B cell (primary cell): ENCODE measurements around the gene MACO1. TPM values are rescaled to one million over a fixed set of nuclear protein-coding genes. Genes with fewer than 3 reads are reported as not detected.

Experiments
- ATAC-seq: fragments of 200-7000 bp; cut with Tn5 transposase; one replicate; pipeline ENCODE4 v1.10.0; 2021; ENCODE audit warnings: low read depth, mild to moderate bottlenecking, moderate number of reproducible peaks, moderate library complexity
- CTCF ChIA-PET: fragments of 350-600 bp; sonication (Branson Sonifier 250); formaldehyde crosslinking; loops from one replicate; lab custom pipeline; 2021; ENCODE audit warnings: antibody characterized with exemption, inconsistent platforms; lab: Charles Lee
- POLR2A ChIA-PET: fragments of 350-600 bp; sonication (Branson Sonifier 250); formaldehyde crosslinking; loops from one replicate; lab custom pipeline; 2021; ENCODE audit warnings: antibody characterized with exemption; lab: Charles Lee
- DNase-seq: peaks from one replicate; pipeline ENCODE4 v3.0.0; 2013
- H2AFZ ChIP-seq: 2 replicates; pipeline ENCODE4 v1.6.1; 2012; ENCODE audit warnings: mild to moderate bottlenecking, low read depth, low read length; ENCODE audit not compliant: insufficient read depth, poor library complexity, severe bottlenecking
- H3K27ac ChIP-seq, 2 donors: 1 replicate in 1 of 2; 2 replicates in 1 of 2; pipeline ENCODE4 v1.5.1; 2012 to 2013; ENCODE audit warnings: low read length in 2 of 2, mild to moderate bottlenecking in 2 of 2, moderate library complexity in 1 of 2
- H3K27me3 ChIP-seq, 4 experiments: fragments of 200-600 bp in 1 of 4; sonication (generic) in 1 of 4; replicated peaks in 1 of 4; 1 replicate in 2 of 4; 2 replicates in 2 of 4; pipeline versions ENCODE4 v1.6.1 to v1.7.0; 2013 to 2016; ENCODE audit warnings: low read length in 3 of 4, mild to moderate bottlenecking in 2 of 4, mixed read lengths in 1 of 4, moderate library complexity in 1 of 4; ENCODE audit not compliant: insufficient read depth in 4 of 4, control insufficient read depth in 3 of 4; ENCODE audit errors: control extremely low read depth in 1 of 4
- H3K36me3 ChIP-seq, 2 experiments: replicated peaks in 1 of 2; 1 replicate in 1 of 2; 2 replicates in 1 of 2; pipeline versions ENCODE4 v1.6.1 to v1.7.1; 2013; ENCODE audit warnings: low read length in 1 of 2; ENCODE audit not compliant: insufficient read depth in 2 of 2, control insufficient read depth in 1 of 2; ENCODE audit errors: control extremely low read depth in 1 of 2, extremely low read depth in 1 of 2
- H3K4me1 ChIP-seq, 2 donors: fragments of 200-600 bp in 1 of 2; sonication (generic) in 1 of 2; 1 replicate in 1 of 2; 2 replicates in 1 of 2; pipeline versions ENCODE4 v1.5.1 to v1.6.1; 2013 to 2017; ENCODE audit warnings: low read length in 2 of 2; ENCODE audit not compliant: control insufficient read depth in 2 of 2, insufficient read depth in 2 of 2
- H3K4me2 ChIP-seq: replicated peaks from 2 replicates; pipeline ENCODE3; 2012; ENCODE audit warnings: mild to moderate bottlenecking, low read depth, low read length; ENCODE audit not compliant: poor library complexity, severe bottlenecking
- H3K4me3 ChIP-seq, 5 experiments: fragments of 200-600 bp in 1 of 5; sonication (generic) in 1 of 5; 1 replicate in 3 of 5; 2 replicates in 2 of 5; pipeline versions ENCODE4 v1.5.1 to v1.7.0; 2011 to 2016; ENCODE audit warnings: low read length in 4 of 5, mild to moderate bottlenecking in 4 of 5, low read depth in 2 of 5, control low read depth in 1 of 5, moderate library complexity in 1 of 5; ENCODE audit not compliant: insufficient read depth in 1 of 5; ENCODE audit errors: control extremely low read depth in 1 of 5, extremely low read depth in 1 of 5
- H3K79me2 ChIP-seq: fragments of 200-600 bp; sonication (generic); one replicate; pipeline ENCODE4 v1.6.0; 2016; ENCODE audit warnings: low read length; ENCODE audit not compliant: control insufficient read depth, insufficient read depth
- H3K9ac ChIP-seq: fragments of 200-600 bp; sonication (generic); 2 replicates; pipeline ENCODE4 v1.6.1; 2017; ENCODE audit warnings: mild to moderate bottlenecking, low read length, moderate library complexity
- H3K9me3 ChIP-seq, 3 donors: one replicate each; pipeline versions ENCODE4 v1.6.1 to v1.7.1; 2013; ENCODE audit warnings: low read length in 2 of 3; ENCODE audit not compliant: control insufficient read depth in 2 of 3, insufficient read depth in 1 of 3; ENCODE audit errors: control extremely low read depth in 1 of 3
- H4K20me1 ChIP-seq: 2 replicates; pipeline ENCODE4 v1.6.0; 2012; ENCODE audit warnings: mild to moderate bottlenecking, low read length; ENCODE audit not compliant: insufficient read depth, control insufficient read depth, poor library complexity, severe bottlenecking
- H3K27ac Mint-ChIP-seq: one replicate; pipeline ENCODE4 v1.8.0; 2021; ENCODE audit warnings: mixed read lengths
- H3K27me3 Mint-ChIP-seq: one replicate; pipeline ENCODE4 v1.8.0; 2021; ENCODE audit warnings: mixed read lengths
- H3K4me1 Mint-ChIP-seq: one replicate; pipeline ENCODE4 v1.8.0; 2021; ENCODE audit warnings: mixed read lengths
- H3K4me3 Mint-ChIP-seq: one replicate; pipeline ENCODE4 v1.8.0; 2021; ENCODE audit warnings: mixed read lengths
- H3K9me3 Mint-ChIP-seq: one replicate; pipeline ENCODE4 v1.8.0; 2022; ENCODE audit warnings: mixed read lengths; ENCODE audit not compliant: insufficient read depth
- EZH2 ChIP-seq: IDR thresholded peaks from 2 replicates; pipeline ENCODE4 v1.6.1; 2012; ENCODE audit warnings: borderline replicate concordance, low read depth, mild to moderate bottlenecking, moderate library complexity, low read length; ENCODE audit not compliant: insufficient read depth, poor library complexity, severe bottlenecking
- WGBS: methylation state at CpG from one replicate; pipeline ENCODE4 v1.1.5; 2013; ENCODE audit warnings: missing lambda C conversion rate; ENCODE audit not compliant: insufficient coverage; 5-methylcytosine and 5-hydroxymethylcytosine counted together
- intact Hi-C: fragments of 100-400 bp; cut with micrococcal nuclease; formaldehyde crosslinking; loops from one replicate; pipeline ENCODE4 v1.10.0; 2022
- polyA plus RNA-seq: library from polyadenylated mRNA; depleted of rRNA; stranded (reverse); fragments of >200 nt; gene quantifications from 2 replicates; pipeline ENCODE4 v1.2.3, GENCODE V29; 2012
- total RNA-seq, 2 donors: library from RNA; stranded (reverse); fragments of 120-200 nt in 1 of 2; gene quantifications; 1 replicate in 1 of 2; 2 replicates in 1 of 2; pipeline versions ENCODE4 v1.2.3 to v1.2.4, GENCODE V29; 2013 to 2022
- TF ChIP-seq, protein P1 (sequence below): fragments of 200-600 bp; IDR thresholded peaks from one replicate; pipeline ENCODE4 v1.8.0; 2022; ENCODE audit warnings: antibody characterized with exemption, mild to moderate bottlenecking

MACO1 gene
- total and polyA plus RNA-seq, 2 donors (not counting 1 experiment from before 2014, with no cell fraction given), result 4.9 to 21.2 TPM

DNA sequence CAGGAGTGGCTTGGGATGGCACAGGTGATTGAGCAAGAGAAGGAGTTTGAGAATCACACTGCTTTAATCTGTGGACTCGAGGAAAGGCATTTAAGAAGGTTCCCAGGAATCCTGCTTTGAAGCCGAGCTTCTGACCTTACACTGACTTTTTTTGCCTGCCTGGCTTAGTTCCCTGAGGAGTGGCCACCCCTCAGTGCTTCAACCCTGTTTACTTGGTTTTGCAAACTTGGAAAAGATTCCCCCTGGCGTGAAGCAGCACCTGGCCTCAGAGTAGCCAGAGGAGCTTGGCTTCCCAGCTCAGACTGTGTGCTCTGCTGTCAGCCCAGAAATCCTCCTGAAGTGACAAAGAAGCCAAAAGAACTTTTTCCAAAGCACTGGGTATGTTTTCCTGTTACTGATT is 64.3 kb downstream of the MACO1 start:
- no peak overlapping the region for H3K27ac Mint-ChIP-seq
- ATAC-seq, result no peak

DNA sequence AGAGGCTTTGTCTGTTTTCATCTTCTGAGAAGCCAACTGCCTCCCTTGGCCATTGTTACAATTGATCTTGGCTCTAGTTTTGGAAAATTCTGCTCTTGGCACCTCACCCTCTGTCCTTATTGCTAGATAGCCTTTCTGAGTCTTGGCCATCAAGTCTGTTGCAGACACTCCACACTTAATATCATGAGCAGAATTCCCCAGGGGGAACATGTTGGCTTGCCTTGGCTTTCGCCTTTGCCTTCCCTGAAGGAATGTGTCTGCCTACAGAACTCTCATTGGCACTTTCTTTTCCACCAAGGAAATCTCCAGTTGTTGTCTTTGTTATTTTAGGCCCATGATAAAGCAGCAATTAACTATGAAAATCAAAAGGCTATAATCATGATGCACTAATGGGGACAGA is 70.0 kb downstream of the MACO1 start:
- Histone ChIP-seq H2AFZ (no peak overlapping the region), H3K9me3 (no peaks in the 10 kb centered on the region), H3K36me3 (peaks cover 13 to 28% of the 10 kb centered on the region in 2 experiments), H3K4me2 (no peak overlapping the region), H3K9ac (no peak overlapping the region), H3K27me3 (no peaks in the 10 kb centered on the region), H3K27ac (no peak overlapping the region), H3K4me3 (no peak overlapping the region), H3K79me2 (no peaks in the 10 kb centered on the region), H3K4me1 (peaks cover 6 to 10% of the 10 kb centered on the region in 2 donors), H4K20me1 (no peaks in the 10 kb centered on the region)
- Mint-ChIP-seq H3K27me3 (no peaks in the 10 kb centered on the region), H3K4me3 (no peak overlapping the region), H3K27ac (no peak overlapping the region), H3K4me1 (peaks cover 7% of the 10 kb centered on the region), H3K9me3 (no peaks in the 10 kb centered on the region)
- POLR2A ChIA-PET, result no interaction called here
- ATAC-seq, result no peak
- no CpG with 5 or more reads among the region's 1 CpG for WGBS
- no peak for DNase-seq
- intact Hi-C loops, result loop anchor here (5.0 kb wide), 1 partner anchor 297 kb away; no protein-coding TSS in a partner anchor
- CTCF ChIA-PET, result no interaction called here
- TF ChIP-seq, protein P1, sequence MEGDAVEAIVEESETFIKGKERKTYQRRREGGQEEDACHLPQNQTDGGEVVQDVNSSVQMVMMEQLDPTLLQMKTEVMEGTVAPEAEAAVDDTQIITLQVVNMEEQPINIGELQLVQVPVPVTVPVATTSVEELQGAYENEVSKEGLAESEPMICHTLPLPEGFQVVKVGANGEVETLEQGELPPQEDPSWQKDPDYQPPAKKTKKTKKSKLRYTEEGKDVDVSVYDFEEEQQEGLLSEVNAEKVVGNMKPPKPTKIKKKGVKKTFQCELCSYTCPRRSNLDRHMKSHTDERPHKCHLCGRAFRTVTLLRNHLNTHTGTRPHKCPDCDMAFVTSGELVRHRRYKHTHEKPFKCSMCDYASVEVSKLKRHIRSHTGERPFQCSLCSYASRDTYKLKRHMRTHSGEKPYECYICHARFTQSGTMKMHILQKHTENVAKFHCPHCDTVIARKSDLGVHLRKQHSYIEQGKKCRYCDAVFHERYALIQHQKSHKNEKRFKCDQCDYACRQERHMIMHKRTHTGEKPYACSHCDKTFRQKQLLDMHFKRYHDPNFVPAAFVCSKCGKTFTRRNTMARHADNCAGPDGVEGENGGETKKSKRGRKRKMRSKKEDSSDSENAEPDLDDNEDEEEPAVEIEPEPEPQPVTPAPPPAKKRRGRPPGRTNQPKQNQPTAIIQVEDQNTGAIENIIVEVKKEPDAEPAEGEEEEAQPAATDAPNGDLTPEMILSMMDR, result no peak
- TF ChIP-seq EZH2, result no peak

More for the DNA sequence above, 64.3 kb downstream of the MACO1 start:
- no peaks in the 10 kb centered on the region for H3K27me3 ChIP-seq
- no peaks in the 10 kb centered on the region for H3K4me1 ChIP-seq
- no peak overlapping the region for H3K4me2 ChIP-seq
- no peak overlapping the region for H2AFZ ChIP-seq
- no peaks in the 10 kb centered on the region for H3K9me3 Mint-ChIP-seq
- WGBS, result 89% methylated on average over 3 of the region's 3 CpGs
- H3K36me3 ChIP-seq, result peaks cover 21 to 67% of the 10 kb centered on the region in 2 experiments
- H3K4me1 Mint-ChIP-seq, result no peaks in the 10 kb centered on the region
- H3K9ac ChIP-seq, result no peak overlapping the region
- ChIA-PET CTCF (no interaction called here), POLR2A (no interaction called here)
- DNase-seq, result no peak
- no peaks in the 10 kb centered on the region for H3K9me3 ChIP-seq
- TF ChIP-seq, protein P1, result no peak
- no peak for TF ChIP-seq EZH2
- intact Hi-C loops, result no loop called here
- H3K27ac ChIP-seq, result no peak overlapping the region
- H3K4me3 ChIP-seq, result no peak overlapping the region
- no peak overlapping the region for H3K4me3 Mint-ChIP-seq
- H3K79me2 ChIP-seq, result no peaks in the 10 kb centered on the region
- no peaks in the 10 kb centered on the region for H4K20me1 ChIP-seq
- no peaks in the 10 kb centered on the region for H3K27me3 Mint-ChIP-seq
